ENCODE measurements around the gene MSL3B.

- TF ChIP-seq CTCF (IDR thresholded peaks at IDR 0.05; ENCODE audit: low read depth, low read length) (no peak), MYC (IDR thresholded peaks at IDR 0.05; ENCODE audit: low read depth, low read length) (no peak), POLR2A (IDR thresholded peaks at IDR 0.05; ENCODE audit: extremely low read depth, insufficient read length) (no peak), MAX (IDR thresholded peaks at IDR 0.05; ENCODE audit: low read depth, low read length) (no peak)
These were observed 33.2 kb upstream of the MSL3B start for GRCh38 chr2:233901367-233901766.
